Subcutaneous abdominal adipose tissue (tissue), 5 donors: Measurements from ENCODE around the gene NCBP2.
A peak's percentile ranks its signal among the peaks of the same experiment; 100 is the strongest.

Experiments
- H3K27ac ChIP-seq: one replicate; pipeline ENCODE4 v1.7.0; 2013; ENCODE audit warnings: low read depth, mild to moderate bottlenecking, inconsistent platforms, low read length, moderate library complexity
- H3K27me3 ChIP-seq, 5 donors: one replicate each; pipeline ENCODE4 v1.7.0; 2013; ENCODE audit warnings: low read length in 5 of 5, inconsistent platforms in 1 of 5; ENCODE audit not compliant: control insufficient read depth in 5 of 5, insufficient read depth in 4 of 5
- H3K36me3 ChIP-seq, 5 donors: one replicate each; pipeline ENCODE4 v1.7.0; 2013; ENCODE audit warnings: low read length in 5 of 5; ENCODE audit not compliant: control insufficient read depth in 5 of 5, insufficient read depth in 5 of 5
- H3K4me1 ChIP-seq, 5 donors: one replicate each; pipeline ENCODE4 v1.7.0; 2013; ENCODE audit warnings: low read length in 5 of 5, mild to moderate bottlenecking in 3 of 5, moderate library complexity in 1 of 5; ENCODE audit not compliant: control insufficient read depth in 5 of 5, insufficient read depth in 5 of 5
- H3K4me3 ChIP-seq, 5 donors: one replicate each; pipeline ENCODE4 v1.7.0; 2013; ENCODE audit warnings: low read length in 5 of 5, low read depth in 1 of 5
- H3K9ac ChIP-seq, 5 donors: one replicate each; pipeline ENCODE4 v1.7.0; 2013; ENCODE audit warnings: low read length in 5 of 5, mild to moderate bottlenecking in 4 of 5, moderate library complexity in 3 of 5
- H3K9me3 ChIP-seq, 5 donors: one replicate each; pipeline ENCODE4 v1.7.0; 2013; ENCODE audit warnings: low read length in 5 of 5; ENCODE audit not compliant: control insufficient read depth in 5 of 5
- donor health status: healthy.
- donor health status: healthy.
- donor health status: healthy.
- donor health status: healthy.
- donor health status: healthy.

NCBP2 gene

DNA sequence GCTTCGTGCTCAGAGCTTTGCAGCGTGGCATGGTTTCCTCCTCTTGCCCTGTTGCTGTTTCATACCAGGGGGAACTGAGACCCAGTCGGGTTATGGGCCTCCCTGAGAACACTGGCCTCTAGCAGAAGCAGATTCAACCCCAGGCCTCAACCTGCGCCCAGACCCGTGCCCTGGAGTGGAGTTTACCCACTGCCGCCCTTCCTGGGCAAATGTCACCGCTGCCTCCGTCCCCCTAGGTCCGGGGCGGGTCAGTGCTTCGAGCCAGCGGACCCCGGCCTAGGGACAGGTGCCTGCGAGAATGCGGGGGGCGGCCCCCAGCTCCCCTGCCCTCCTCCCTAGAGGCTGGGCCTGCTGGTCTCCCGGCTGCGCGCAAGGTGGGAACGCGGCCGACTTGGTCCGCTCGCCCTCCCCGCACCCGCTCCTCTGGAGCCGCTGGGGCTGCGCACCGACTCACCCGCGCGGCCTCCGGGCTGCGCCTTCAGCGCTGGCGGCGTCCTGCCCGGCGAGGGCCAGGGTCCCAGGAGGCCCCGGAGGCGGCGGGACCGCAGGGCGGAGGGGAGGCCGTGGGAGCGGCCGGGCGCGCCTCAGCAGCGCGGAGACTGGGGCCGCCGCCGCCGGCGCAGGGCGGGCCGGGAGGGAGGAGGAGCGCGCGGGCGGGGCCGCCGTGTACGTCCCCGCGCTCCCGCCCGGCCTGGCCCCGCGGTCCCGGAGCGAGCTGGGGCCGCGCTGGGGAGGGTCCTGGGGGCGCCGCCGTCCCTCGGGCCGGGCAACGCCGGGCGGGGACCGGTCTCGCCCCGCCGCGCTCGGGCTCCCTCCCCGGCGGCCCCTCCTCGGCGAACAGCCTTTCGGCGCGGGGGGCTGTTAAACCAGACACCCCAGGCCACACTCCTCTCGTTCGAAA is 26.2 kb upstream of the NCBP2 start, which contains the start of gene PIGZ:
Gene PIGZ, minus strand, starts transcription at position 601 of the 901 bp plus-strand sequence. CDS start 16,802 bp downstream, outside the sequence.
- Histone ChIP-seq H3K9ac (peak within 1 kb of the TSS in 4 of 5 donors; percentile 75 to 84 (median 80)), H3K4me1 (peaks cover 2 to 21% (median 11%) of the 10 kb centered on the region in 5 donors), H3K4me3 (peak within 1 kb of the TSS; percentile 75 to 86 (median 82)), H3K36me3 (peaks cover 0 to 4% (median 0%) of the 10 kb centered on the region in 5 donors), H3K27me3 (no peaks in the 10 kb centered on the region), H3K9me3 (no peaks in the 10 kb centered on the region), H3K27ac (peak within 1 kb of the TSS; percentile 54)

DNA sequence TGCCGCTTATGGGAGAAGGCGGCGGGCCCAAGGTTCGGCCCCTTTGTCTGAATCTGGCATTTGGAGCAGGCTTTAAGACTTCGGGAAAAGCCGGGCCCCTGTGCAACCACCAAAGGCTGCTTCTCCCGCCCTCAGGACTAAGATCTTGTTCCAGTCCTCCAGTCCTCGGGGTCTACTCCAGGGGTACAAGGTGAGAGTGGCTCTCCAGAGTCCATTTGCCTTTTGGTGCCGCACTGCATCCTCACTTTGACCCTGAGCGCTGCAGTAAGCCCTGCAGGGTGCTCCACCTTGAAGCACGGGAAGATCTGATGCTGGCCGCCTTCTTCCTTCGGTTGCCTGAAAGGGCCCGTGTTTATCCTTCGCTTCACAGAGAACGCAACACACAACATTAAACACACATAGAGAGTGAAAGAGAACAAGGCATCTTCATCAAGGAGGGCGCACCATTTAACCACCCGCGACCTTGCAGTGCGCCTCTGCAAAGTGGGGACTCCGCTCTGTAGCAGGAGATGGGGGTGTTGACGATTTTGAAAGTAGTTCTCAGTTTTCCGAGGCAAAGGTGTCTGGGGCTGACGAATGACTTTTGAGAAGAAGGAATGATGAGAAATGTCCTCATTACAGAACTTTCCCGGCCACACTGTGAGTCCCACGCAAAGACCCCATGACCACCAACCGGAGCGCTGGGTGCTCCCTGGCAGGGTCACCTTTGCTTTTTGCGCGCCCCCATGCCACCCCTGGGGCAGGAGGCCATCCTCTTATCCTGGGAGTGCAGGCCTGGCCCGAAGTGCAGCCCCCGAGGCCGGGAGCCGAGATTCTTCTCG is 25.3 kb upstream of the NCBP2 start:
- Histone ChIP-seq H3K9ac (peak overlapping the region in 3 of 5 donors; percentile 76 to 84 (median 83)), H3K27me3 (no peaks in the 10 kb centered on the region), H3K36me3 (peaks cover 0 to 4% (median 0%) of the 10 kb centered on the region in 5 donors), H3K27ac (no peak overlapping the region), H3K4me3 (peak overlapping the region; percentile 75 to 86 (median 82)), H3K9me3 (no peaks in the 10 kb centered on the region), H3K4me1 (peaks cover 2 to 21% (median 11%) of the 10 kb centered on the region in 5 donors)

DNA sequence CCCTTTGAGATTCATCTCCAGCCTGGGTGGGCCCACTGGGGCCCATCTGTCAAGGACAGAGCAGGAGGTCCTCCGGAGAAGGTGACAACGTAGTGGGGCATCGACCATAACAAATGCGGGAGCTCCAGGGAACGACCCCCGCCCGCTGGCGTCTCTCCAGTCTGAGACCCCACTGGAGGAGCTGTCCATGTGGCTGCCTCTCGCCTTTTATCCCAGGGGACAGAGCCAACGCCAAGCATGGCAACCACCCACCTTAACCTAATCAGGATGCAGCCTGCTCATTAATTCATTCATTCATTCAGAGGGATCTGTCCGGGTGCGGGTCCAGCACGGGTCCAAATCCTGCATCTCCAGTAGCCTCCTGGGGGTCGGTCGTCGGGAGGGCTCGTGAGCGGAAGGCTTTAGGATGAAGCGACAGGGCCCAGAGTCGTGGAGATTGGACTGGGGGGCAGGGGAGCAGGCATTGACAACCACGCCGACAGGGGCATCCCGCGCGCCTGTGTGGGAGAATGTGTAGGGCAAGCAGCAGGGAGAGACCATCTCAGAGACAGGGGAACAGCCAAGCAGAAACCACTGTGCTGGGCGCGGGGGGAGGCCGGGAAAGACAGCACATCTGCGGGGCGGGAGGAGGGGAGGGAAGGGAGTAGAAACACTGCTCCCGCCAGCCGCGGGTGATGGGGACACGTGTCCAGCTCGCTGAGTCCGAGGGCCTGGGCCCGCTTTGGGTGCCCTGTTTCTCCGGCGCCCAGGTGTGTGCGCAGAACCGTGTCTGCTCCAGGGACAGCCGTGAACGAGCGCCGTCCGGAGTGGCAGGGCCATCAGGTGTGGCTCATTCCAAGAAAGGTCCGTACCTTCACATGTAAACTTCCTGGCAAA is 24.4 kb upstream of the NCBP2 start:
- no peak overlapping the region for H3K9ac ChIP-seq
- H3K36me3 ChIP-seq = peaks cover 0 to 4% (median 0%) of the 10 kb centered on the region in 5 donors
- H3K27ac ChIP-seq = no peak overlapping the region
- H3K27me3 ChIP-seq = no peaks in the 10 kb centered on the region
- no peak overlapping the region for H3K4me3 ChIP-seq
- peaks cover 2 to 21% (median 11%) of the 10 kb centered on the region in 5 donors for H3K4me1 ChIP-seq
- H3K9me3 ChIP-seq = no peaks in the 10 kb centered on the region

DNA sequence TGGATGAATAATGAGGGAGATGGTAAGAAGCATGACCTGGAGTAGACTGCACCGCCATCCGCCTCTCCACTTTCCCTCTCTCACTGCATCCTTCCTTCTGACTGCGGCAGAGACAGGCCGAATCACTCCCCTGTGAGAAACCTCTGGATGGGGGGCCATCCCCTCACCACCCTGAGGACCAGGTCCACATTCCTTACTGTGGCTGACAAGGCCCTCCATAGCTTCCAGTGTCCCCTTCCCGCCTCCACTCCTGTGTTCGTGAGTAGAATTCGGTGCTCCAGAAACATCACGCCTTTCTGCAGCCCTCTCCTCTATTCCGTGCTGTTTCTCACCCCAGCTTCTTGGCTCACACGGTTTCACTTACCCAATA is 23.5 kb upstream of the NCBP2 start:
- Histone ChIP-seq H3K27me3 (no peaks in the 10 kb centered on the region), H3K9me3 (no peaks in the 10 kb centered on the region), H3K4me3 (no peak overlapping the region)

DNA sequence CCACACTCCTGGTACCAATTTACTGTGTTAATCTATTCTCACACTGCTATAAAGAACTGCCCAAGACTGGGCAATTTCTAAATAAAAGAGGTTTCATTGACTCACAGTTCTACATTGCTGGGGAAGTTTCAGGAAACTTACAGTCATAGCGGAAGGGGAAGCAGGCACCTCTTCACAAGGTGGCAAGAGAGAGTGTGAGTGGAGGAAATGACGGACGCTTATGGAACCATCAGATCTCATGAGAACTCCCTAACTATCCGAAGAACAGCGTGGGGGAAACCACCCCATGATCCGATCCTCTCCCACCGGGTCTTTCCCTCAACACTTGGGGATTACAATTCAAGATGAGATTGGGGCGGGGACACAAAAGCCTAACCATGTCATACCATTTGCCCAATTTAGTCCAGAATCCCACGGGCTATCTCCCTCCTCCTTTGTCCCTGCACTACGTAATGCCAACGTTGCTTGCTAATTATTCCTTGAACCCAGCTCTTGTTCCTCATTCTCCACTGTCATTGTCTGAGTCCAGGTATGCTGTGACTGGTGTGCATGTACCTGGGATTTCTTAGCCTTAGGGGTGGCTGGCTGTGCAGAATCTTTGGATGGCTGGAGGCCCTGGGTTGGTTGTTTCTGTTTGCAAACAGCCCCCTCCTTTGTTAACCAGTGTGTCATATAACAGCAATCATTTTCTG is 22.9 kb upstream of the NCBP2 start:
- peaks cover 2 to 21% (median 11%) of the 10 kb centered on the region in 5 donors for H3K4me1 ChIP-seq
- no peak overlapping the region for H3K27ac ChIP-seq
- peaks cover 0 to 4% (median 0%) of the 10 kb centered on the region in 5 donors for H3K36me3 ChIP-seq
- no peaks in the 10 kb centered on the region for H3K27me3 ChIP-seq
- no peak overlapping the region for H3K9ac ChIP-seq
- no peaks in the 10 kb centered on the region for H3K9me3 ChIP-seq
- no peak overlapping the region for H3K4me3 ChIP-seq

More for the DNA sequence above, 23.5 kb upstream of the NCBP2 start:
- peaks cover 0 to 4% (median 0%) of the 10 kb centered on the region in 5 donors for H3K36me3 ChIP-seq
- no peak overlapping the region for H3K27ac ChIP-seq
- H3K4me1 ChIP-seq = peaks cover 2 to 21% (median 11%) of the 10 kb centered on the region in 5 donors
- H3K9ac ChIP-seq = no peak overlapping the region

DNA sequence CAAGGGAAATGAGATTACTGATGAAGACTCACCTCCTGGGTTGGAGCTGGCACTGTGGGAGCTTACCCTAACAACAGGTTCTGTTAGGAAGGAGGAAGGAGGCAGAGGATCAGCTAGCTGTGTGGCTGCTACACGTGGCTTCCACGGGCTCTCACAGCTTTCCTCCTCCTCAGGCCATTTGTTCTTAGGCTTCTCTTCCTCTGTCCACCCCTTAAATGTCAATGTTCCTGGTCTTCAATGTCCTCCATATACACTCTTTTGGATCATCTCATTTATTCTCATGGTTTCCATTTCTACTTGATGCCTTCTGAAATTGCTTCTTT is 21.3 kb upstream of the NCBP2 start:
- Histone ChIP-seq H3K4me1 (peaks cover 2 to 12% (median 11%) of the 10 kb centered on the region in 5 donors), H3K9ac (no peak overlapping the region), H3K9me3 (no peaks in the 10 kb centered on the region), H3K27me3 (no peaks in the 10 kb centered on the region), H3K27ac (no peak overlapping the region), H3K4me3 (no peak overlapping the region), H3K36me3 (peaks cover 0 to 4% (median 0%) of the 10 kb centered on the region in 5 donors)

DNA sequence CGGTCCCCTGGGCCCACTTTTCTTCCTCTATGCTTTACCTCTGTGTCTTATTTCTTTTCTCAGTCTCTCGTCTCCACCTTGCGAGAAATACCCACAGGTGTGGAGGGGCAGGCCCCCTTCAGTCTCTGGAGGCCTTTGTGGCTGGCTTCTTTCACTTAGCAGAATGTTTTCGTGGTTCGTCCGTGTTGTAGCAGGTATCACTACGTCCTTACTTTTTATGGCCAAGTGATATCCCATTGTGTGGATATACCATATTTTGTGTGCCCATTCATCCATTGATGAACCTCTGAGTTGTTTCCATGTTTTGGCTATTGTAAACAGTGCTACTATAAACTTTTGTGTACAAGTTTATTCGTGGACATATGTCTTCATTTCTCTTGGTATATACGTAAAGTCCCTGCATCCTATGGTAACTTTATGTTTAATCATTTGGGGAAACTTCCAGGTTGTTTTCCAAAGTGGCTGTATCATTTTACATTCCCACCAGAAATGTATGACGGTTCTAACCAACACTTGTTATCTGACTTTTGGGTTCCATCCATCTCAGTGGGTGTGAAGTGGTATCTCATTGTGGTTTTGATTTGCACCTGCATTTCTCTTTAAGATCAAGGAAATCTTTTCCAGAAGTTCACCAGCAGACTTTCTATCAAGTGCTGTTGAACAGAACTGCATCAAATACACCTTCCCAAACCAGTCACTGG is 20.8 kb upstream of the NCBP2 start:
- Histone ChIP-seq H3K27me3 (no peaks in the 10 kb centered on the region), H3K4me3 (no peak overlapping the region), H3K4me1 (peaks cover under 1 to 8% (median 7%) of the 10 kb centered on the region in 5 donors), H3K36me3 (peaks cover 0 to 4% (median 0%) of the 10 kb centered on the region in 5 donors), H3K27ac (no peak overlapping the region), H3K9me3 (no peaks in the 10 kb centered on the region), H3K9ac (no peak overlapping the region)

DNA sequence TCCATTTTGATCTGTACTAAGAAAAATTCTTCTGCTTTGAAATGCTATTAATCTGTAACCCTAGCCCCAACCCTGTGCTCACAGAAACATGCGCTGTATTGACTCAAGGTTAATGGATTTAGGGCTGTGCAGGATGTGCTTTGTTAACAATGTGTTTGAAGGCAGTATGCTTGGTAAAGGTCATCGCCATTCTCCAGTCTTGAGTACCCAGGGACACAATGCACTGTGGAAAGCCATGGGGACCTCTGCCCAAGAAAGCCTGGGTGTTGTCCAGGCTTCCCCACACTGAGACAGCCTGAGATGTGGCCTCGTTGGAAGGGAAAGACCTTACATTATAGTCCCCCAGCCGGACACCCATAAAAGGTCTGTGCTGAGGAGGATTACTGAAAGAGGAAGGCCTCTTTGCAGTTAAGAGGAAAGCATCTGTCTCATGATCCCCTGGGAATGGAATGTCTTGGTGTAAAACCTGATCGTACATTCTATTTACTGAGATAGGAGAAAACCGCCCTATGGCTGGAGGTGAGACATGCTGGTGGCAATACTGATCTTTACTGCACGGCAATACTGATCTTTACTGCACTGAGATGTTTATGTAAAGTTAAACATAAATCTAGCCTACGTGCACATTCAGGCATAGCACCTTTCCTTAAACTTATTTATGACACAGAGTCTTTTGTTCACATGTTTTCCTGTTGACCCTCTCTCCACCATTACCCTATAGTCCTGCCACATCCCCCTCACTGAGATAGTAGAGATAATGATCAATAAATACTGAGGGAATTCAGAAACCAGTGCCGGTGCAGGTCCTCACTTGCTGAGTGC is 20.0 kb upstream of the NCBP2 start:
- Histone ChIP-seq H3K9ac (no peak overlapping the region), H3K4me1 (peaks cover 0 to under 1% (median 0%) of the 10 kb centered on the region in 5 donors), H3K27ac (no peak overlapping the region), H3K36me3 (peaks cover 0 to 4% (median 0%) of the 10 kb centered on the region in 5 donors), H3K27me3 (no peaks in the 10 kb centered on the region), H3K4me3 (no peak overlapping the region), H3K9me3 (no peaks in the 10 kb centered on the region)
